ENCODE data around the gene DDI2. TPM values are rescaled to one million over a fixed set of nuclear protein-coding genes. Genes with fewer than 3 reads are reported as not detected.

The DDI2 gene
- total RNA-seq, 4 donors from 2014 or later = 41.7 to 79.8 (median 61.8) TPM

- Histone ChIP-seq H3K4me1 (no peaks in the 10 kb centered on the region), H3K4me3 (no peak overlapping the region), H3K27me3 (no peaks in the 10 kb centered on the region), H3K9me3 (no peaks in the 10 kb centered on the region), H3K36me3 (peaks cover 0 to 85% (median 0%) of the 10 kb centered on the region in 3 donors), H3K27ac (no peak overlapping the region)
- DNase-seq (ENCODE audit: low spot score in 2 of 2) = no peak
- TF ChIP-seq CTCF (IDR thresholded peaks at IDR 0.05) = no peak
- TF ChIP-seq EP300 (IDR thresholded peaks at IDR 0.05) = no peak
- TF ChIP-seq POLR2A (IDR thresholded peaks at IDR 0.05) = no peak
- 81 to 85% methylated on average over 6 of the region's 6 CpGs for WGBS, 2 donors
Measured at GRCh38 chr1:15654091-15654690, 36.9 kb downstream of the DDI2 start.

GRCh38 chr1:15656464-15656863, 39.2 kb downstream of the DDI2 start:
- no peak overlapping the region for H3K4me3 ChIP-seq
- H3K4me1 ChIP-seq = no peaks in the 10 kb centered on the region
- 94 to 95% methylated on average over 3 of the region's 3 CpGs for WGBS, 2 donors
- H3K27me3 ChIP-seq = no peaks in the 10 kb centered on the region
- H3K9me3 ChIP-seq = no peaks in the 10 kb centered on the region
- no peak for DNase-seq (ENCODE audit: low spot score in 2 of 2)
- peaks cover 3 to 86% (median 4%) of the 10 kb centered on the region in 3 donors for H3K36me3 ChIP-seq
- TF ChIP-seq CTCF (IDR thresholded peaks at IDR 0.05) = no peak
- no peak for TF ChIP-seq EP300 (IDR thresholded peaks at IDR 0.05)
- TF ChIP-seq POLR2A (IDR thresholded peaks at IDR 0.05) = no peak
- H3K27ac ChIP-seq = no peak overlapping the region

- WGBS, 2 donors = 58 to 60% methylated on average over 1 of the region's 1 CpG
- peaks cover 3 to 86% (median 4%) of the 10 kb centered on the region in 3 donors for H3K36me3 ChIP-seq
- H3K9me3 ChIP-seq = no peaks in the 10 kb centered on the region
- no peak for TF ChIP-seq CTCF (IDR thresholded peaks at IDR 0.05)
- no peak for TF ChIP-seq EP300 (IDR thresholded peaks at IDR 0.05)
- DNase-seq (ENCODE audit: low spot score in 2 of 2) = no peak
- H3K4me1 ChIP-seq = no peaks in the 10 kb centered on the region
- H3K4me3 ChIP-seq = no peak overlapping the region
- no peak overlapping the region for H3K27ac ChIP-seq
- no peaks in the 10 kb centered on the region for H3K27me3 ChIP-seq
Measured at GRCh38 chr1:15657021-15657420, 39.8 kb downstream of the DDI2 start.

GRCh38 chr1:15660151-15660550, 42.9 kb downstream of the DDI2 start:
- H3K27ac ChIP-seq = no peak overlapping the region
- H3K4me1 ChIP-seq = no peaks in the 10 kb centered on the region
- H3K27me3 ChIP-seq = no peaks in the 10 kb centered on the region
- H3K4me3 ChIP-seq = no peak overlapping the region
- DNase-seq (ENCODE audit: low spot score in 2 of 2) = no peak
- no peaks in the 10 kb centered on the region for H3K9me3 ChIP-seq
- H3K36me3 ChIP-seq = peaks cover 3 to 74% (median 4%) of the 10 kb centered on the region in 3 donors
- TF ChIP-seq EP300 (IDR thresholded peaks at IDR 0.05) (no peak), CTCF (IDR thresholded peaks at IDR 0.05) (no peak), POLR2A (IDR thresholded peaks at IDR 0.05) (no peak)
- 96% methylated on average over 3 of the region's 3 CpGs for WGBS, 2 donors

GRCh38 chr1:15662477-15662876, 45.2 kb downstream of the DDI2 start:
- no peak for TF ChIP-seq POLR2A (IDR thresholded peaks at IDR 0.05)
- no peak for TF ChIP-seq EP300 (IDR thresholded peaks at IDR 0.05)
- TF ChIP-seq CTCF (IDR thresholded peaks at IDR 0.05) = no peak
- no peak overlapping the region for H3K4me3 ChIP-seq
- DNase-seq (ENCODE audit: low spot score in 2 of 2) = no peak
- peaks cover 3 to 52% (median 4%) of the 10 kb centered on the region in 3 donors for H3K36me3 ChIP-seq
- no peaks in the 10 kb centered on the region for H3K27me3 ChIP-seq
- no peaks in the 10 kb centered on the region for H3K9me3 ChIP-seq
- H3K27ac ChIP-seq = no peak overlapping the region
- WGBS, 2 donors = 68 to 70% methylated on average over 2 of the region's 2 CpGs
- no peaks in the 10 kb centered on the region for H3K4me1 ChIP-seq

Measured in tibial nerve (tissue), 4 donors.